Right lung (tissue), 5 donors: ENCODE data around the gene AP4M1. TPM values are rescaled to one million over a fixed set of nuclear protein-coding genes. Genes with fewer than 3 reads are reported as not detected.

Source experiments
- DNase-seq, 2 donors: peaks; one replicate each; pipeline ENCODE4 v3.0.0-alpha.2; 2013
- polyA plus RNA-seq, 5 donors: library from polyadenylated mRNA; unstranded; fragments of 120-200 nt; gene quantifications; one replicate each; pipeline versions ENCODE4 v1.2.1 to v1.2.3, GENCODE V29; 2013; ENCODE audit warnings: inconsistent platforms in 1 of 5, low replicate concordance in 1 of 5; ENCODE audit not compliant: insufficient read length in 5 of 5, insufficient read depth in 1 of 5

Gene AP4M1
- polyA plus RNA-seq, 5 donors = 34.5 to 43.4 (median 36.5) TPM

- no peak for DNase-seq
Observed at GRCh38 chr7:100107125-100107737, 5.8 kb downstream of the AP4M1 start.

- no peak for DNase-seq
Observed at GRCh38 chr7:100107890-100108289, 6.4 kb downstream of the AP4M1 start.

- DNase-seq = no peak
Observed at GRCh38 chr7:100109521-100110163, 8.2 kb downstream of the AP4M1 start.

- no peak for DNase-seq
Observed at GRCh38 chr7:100111156-100111555, 9.7 kb downstream of the AP4M1 start.

GRCh38 chr7:100111914-100112313, 10.5 kb downstream of the AP4M1 start:
- no peak for DNase-seq

GRCh38 chr7:100115026-100115425, 13.6 kb downstream of the AP4M1 start:
- DNase-seq = no peak

GRCh38 chr7:100118388-100119071, 17.1 kb downstream of the AP4M1 start:
- no peak for DNase-seq

- peak; percentile 93 to 96 for DNase-seq
Observed at GRCh38 chr7:100119072-100119969, 17.9 kb downstream of the AP4M1 start, which contains the start of the genes CNPY4 and TAF6. TSS of gene CNPY4 (plus strand) at chr7:100119634. CDS start at chr7:100119745, 111 bp downstream. TSS of gene TAF6 (minus strand) at chr7:100119358. CDS start at chr7:100114209, 5,149 bp downstream.

- peak in 1 of 2 donors; percentile 71 for DNase-seq
Observed at GRCh38 chr7:100119970-100120732, 18.7 kb downstream of the AP4M1 start.

- DNase-seq = no peak
Observed at GRCh38 chr7:100120733-100121036, 19.2 kb downstream of the AP4M1 start.

- no peak for DNase-seq
Observed at GRCh38 chr7:100122067-100122466, 20.6 kb downstream of the AP4M1 start.

- no peak for DNase-seq
Observed at GRCh38 chr7:100122568-100122967, 21.1 kb downstream of the AP4M1 start.

GRCh38 chr7:100124301-100125230, 23.1 kb downstream of the AP4M1 start:
- DNase-seq = no peak

GRCh38 chr7:100126239-100126930, 24.9 kb downstream of the AP4M1 start:
- no peak for DNase-seq

GRCh38 chr7:100126931-100127865, 25.8 kb downstream of the AP4M1 start, which contains the start of gene MBLAC1:
TSS of gene MBLAC1 (plus strand) at chr7:100126967. CDS start at chr7:100127396, 429 bp downstream.
- peak; percentile 93 for DNase-seq

- no peak for DNase-seq
Observed at GRCh38 chr7:100127866-100128636, 26.6 kb downstream of the AP4M1 start.

- no peak for DNase-seq
Observed at GRCh38 chr7:100128637-100128963, 27.2 kb downstream of the AP4M1 start.
